Cerebellar nuclear complex (tissue), 1 donor: ENCODE data around the gene MYOM3.
"Not testable (repeated sequence)": the region's sequence is repeated elsewhere in the genome, so short reads cannot be mapped to it uniquely, and the experiment has no call there.

Experiments used
- DNase-seq, 2 experiments: peaks; one replicate each; lab custom pipeline; 2025; lab: John Stamatoyannopoulos, UW

Gene MYOM3

DNA sequence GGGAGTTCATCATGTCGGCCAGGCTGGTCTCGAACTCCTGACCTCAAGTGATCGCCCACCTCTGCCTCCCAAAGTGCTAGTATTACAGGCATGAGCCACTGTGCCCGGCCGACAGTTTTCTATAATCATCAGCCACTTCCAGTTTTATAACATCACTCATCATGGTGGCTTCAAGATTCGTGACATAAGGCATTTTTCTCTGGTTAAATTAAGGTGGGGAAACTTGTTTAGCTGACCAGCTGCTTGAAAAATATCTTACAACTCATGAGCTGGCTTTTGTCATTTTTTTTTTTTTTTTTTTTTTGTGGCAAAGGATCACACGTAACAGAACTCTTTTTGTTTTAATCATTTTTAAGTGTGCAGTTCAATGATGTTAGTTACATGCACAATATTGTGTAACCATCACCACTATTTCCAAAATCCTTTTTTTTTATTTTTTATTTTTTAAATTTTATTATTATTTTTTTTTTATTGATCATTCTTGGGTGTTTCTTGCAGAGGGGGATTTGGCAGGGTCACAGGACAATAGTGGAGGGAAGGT, 80.9 kb downstream of the MYOM3 start:
- DNase-seq: not testable (repeated sequence)

DNA sequence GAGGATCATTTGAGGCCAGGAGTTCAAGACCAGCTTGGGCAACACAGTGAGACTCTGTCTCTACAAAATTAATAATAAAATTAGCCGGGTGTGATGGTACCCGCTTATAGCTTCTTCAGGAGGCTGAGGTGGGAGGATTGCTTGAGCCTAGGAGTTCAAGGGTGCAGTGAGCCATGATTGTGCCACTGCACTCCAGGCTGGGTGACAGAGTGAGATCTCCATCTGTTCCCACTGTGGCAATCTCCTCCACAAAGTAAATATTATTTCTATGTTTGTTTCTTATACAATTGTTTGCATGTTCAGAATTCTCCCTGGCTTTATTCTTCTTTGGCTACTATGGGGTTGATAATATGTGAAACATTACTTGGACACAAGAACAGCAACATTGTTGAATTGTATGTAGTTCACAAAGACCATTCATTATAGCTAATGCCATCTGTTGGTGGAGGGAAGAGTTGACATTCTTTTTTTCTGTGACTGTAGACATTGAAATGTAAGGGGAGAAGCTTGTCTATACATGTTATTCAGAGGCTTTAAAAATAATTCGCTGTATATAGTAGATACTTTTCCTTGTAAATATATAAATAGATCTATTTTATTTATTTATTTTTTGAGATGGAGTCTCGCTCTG, 84.0 kb downstream of the MYOM3 start:
- no peak for DNase-seq

DNA sequence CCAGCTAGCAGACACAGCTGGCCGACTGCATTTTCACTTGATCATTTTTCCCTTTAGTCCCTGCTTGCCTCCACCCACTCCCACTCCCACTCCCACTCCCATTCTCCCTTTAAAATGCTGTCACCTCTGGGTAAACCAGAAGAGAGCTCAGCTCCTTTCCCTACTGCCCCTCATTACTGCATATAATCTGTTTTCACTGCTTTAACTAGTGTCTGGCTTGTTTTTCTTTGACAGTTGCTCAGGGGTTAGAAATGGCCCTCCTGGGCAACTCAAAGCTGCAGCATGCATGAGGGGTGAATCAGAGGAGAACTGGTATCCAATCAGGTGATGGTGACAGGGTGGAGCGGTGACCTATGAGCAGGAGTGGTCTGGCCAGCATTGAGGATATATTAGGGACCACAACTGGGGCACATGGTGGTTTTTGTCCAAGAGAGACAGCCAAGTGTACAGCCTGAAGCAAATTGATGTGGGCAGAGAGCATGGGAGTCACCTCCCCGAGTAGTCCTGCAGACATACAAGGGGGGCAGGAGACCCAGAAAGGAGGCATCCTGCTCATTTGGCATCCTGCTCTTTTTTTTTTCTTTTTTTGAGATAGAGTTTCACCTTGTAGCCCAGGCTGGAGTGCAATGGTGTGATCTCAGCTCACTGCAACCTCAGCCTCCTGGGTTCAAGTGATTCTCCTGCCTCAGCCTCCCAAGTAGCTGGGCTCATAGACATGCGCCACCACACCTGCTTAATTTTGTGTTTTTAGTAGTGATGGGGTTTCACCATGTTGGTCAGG, 89.2 kb downstream of the MYOM3 start:
- no peak for DNase-seq

DNA sequence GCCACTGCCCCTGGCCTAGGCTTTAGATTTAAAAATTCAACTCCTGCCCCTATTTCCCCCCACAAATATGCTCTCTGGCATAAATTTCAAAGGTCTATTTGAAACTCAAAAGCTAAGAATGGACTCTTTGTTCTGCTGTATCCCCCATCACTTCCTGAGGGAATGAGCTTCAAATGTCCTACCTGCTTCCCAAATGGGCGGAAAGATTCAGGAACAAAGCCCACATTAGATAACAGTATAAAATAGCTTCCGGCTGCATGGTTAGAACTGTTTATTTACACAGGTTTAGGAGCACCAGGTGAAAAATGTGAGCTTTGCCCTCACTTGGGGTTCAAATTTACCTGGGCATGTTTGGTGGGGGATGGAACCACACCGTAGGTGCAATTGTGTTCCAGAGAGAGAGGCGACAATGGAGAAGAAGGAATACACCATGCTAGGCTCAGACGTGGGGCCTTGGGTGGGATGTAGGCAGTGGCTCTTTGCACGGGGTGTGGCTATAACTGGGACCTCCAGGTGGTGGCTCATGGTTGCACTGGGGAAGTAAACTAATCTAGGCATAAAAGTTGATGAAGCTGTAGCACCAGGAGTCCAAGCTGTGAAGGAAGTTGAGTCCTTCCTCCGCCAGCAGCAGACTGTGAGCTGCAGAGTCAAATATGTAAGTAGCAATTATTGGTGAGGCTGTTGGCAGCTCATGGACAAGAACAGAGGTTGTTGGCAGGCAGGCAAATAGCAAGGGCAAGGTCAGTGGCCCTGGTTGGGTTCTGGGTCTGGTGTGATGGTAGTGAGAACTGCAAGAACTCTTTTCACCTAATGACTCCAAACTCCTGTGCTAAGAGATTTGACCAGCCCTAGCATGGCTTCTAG, 90.3 kb downstream of the MYOM3 start:
- no peak for DNase-seq

DNA sequence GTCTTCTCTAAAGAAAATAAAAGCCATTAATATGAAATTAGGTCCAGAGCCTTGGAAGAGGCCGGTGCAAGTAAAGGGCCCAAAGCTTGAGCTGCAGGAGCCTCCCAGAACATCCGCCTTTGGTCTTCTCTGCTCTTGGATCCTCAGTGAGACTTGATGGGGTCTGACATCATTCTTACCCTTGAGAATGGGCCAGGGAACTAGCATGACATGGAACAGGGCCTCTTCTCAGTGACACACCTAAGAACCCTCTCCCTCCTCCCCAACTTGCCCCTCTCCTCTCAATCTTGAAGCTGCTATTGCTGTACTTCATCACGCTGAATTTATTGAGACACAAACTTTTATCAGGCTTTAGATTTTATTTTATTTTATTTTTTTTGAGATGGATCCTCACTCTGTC, 91.5 kb downstream of the MYOM3 start:
- no peak for DNase-seq

DNA sequence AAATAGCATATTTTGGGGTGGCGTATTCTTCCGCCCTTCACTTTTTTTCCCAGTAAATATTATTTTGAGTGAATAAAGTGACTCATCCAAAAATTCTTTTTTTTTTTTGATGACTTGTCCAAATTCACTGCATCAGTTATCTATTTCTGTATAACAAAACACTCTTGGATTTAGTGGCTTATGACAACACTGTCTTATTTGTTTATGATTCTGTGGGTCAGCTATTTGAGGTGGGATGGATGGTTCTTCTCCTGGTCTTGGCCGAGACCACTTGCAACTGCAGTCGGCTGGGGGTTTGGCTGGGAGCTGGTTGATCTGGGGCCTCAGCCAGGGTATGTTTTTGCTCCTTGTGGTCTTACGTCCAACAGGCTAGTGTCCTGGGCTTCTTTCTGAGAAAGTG, 91.9 kb downstream of the MYOM3 start:
- no peak for DNase-seq

DNA sequence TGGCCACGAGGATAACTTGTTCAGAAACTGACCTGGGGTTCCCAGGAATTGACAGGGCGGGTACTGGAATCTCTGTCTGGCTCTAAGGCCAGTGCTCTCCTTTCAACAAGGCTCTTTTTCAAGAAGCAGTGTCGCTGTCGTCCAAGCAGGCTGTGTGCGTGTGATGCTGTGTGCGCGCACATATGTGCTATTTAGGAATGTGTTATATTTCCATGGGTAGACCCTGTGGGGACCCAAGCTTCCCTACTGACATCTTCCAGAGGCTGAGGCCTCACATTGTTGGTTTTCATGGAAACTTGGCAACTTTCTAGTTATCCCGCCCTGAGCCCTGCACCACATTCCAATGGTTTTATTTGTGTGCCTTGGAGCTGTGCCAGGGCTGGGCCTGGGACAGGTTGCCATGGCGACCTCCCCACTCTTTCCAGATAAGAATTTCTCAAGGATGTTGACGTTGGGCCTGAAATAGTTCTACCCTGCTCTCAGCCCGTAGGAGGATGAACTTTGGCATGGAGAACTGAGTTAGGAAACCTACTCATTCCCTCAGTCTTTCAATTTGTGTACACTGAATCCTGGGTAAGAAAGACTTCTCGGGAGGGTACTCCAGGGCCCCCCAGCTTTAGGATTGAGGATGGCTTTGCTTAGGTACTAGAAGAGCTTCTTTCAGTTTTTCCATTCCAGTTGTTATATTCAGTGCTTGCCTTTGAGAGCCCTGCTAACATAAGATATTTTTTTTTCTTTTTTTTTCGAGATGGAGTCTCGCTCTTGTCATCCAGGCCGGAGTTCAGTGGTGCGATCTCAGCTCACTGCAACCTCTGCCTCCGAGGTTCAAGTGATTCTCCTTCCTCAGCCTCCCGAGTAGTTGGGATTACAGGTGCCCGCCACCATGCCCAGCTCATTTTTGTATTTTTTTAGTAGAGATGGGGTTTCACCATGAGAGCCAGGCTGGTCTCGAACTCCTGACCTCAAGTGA, 93.0 kb downstream of the MYOM3 start:
- DNase-seq: no peak

DNA sequence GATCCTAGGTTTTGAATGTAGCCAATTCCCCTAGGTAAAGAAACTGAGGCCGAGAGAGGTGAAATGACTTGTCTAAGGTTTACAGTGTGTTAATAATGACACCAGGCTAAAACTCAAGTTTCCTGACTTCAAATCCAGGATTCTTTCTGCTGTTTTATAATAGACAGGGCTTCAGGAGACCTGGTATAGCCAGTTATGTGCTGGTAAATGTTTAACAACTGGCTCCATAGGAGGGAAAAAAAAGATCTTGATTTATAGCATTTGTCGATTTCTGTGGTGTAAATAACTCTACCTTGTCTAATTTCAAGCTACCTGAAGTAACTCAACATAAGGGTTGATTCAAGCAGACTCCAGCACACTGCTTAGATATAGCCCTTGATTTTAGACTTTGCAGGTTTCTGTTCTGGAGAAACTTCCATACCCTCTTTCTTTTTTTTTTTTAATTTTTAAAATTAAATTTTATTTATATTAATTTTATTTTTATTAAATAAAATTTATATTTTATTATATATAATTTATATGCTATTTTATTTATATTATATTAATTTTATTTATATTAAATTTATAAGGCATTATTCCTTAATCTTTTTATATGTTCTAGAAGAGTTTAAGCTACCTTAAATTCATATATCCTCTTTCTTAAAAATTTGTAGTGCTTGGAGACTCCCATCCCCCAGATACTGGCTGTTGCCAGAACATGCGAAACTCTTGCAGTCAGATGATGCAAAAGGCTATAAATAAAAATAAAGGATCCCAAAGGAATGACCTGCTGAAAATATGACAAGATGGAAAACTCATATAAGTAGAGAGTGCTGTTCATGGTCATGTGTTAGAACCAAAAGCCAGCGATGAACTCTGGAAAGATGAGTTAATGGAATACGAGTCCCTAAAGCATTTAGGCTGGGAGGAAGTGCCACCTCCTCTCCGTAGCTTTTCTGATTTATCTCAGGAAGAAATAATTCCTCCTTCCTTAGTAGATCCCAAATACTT, 96.4 kb downstream of the MYOM3 start:
- no peak for DNase-seq

DNA sequence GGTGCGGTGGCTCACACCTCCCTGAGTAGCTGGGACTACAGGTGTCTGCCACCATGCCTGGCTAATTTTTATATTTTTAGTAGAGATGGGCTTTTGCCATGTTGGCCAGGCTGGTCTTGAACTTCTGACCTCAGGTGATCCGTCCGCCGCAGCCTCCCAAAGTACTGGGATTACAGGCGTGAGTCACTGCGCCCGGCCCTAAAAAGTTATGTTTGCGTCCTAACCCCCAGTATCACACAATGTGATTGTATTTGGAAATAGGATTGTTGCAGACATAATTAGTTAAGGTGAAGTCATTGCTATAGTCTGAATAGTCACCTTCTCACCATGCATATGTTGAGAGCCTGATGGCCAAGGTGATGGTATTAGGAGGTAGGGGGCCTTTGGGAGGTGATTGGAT, 99.1 kb downstream of the MYOM3 start:
- DNase-seq: not testable (repeated sequence)

DNA sequence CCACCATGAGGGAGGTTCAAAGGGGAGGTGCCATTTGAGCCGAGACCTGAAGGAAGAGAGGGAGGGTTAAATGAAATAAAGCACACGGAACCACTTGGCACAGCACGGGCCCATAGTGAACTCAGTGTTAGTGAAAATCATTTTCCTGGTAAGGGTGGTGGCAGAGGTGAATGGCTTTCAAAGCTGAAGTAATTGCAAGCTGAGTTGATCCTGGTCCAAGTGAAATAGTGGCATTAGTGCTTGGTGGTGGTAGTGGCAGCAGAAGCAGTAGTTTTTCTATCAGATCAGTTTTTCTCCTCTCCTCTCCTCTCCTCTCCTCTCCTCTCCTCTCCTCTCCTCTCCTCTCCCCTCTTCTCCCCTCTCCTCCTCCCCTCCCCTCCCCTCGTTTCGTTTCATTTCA, 101.3 kb downstream of the MYOM3 start:
- DNase-seq: no peak

DNA sequence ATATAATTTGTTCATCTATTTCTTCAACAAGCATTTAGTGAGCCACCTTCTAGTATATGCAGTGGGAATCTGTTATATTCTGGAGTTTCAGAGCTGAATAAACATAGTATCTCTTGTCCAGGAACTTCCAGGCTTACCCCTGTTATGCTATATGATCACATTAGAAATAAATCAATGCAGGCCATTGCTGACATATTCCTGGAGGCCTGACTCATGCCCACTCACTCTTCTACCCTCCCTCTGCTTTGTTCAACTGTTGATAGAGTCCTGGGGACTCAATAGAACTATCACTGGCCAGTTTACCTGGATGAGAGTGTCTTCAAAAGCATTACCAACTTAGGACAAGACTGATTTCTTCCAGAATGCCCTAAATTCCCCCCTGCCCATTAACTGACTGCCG, 102.5 kb downstream of the MYOM3 start:
- no peak for DNase-seq

DNA sequence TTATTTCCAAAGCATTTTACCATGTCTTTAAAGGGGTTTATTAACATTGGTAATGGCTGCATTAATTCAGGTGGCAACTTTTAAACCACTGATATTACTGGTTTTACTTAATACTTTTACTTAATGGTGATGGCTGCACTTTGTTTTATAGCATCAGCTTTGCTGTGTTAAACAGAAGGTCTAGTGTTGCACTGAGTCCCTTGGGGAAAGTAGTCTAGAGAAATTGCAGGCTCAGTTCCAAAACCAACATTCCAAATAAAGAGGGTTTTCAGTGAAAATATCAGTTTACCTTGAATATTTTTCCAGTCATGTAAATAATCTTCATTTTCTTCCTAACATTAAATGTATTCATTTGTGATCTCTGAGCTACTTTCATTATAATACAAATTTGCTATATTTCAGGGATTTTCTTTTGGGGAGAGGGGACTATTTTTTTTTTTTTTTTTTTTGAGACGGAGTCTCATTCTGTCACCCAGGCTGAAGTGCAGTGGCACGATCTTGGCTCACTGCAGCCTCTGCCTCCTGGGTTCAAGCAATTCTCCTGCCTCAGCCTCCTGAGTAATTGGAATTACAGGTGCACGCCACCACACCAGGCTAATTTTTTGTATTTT, 103.3 kb downstream of the MYOM3 start:
- not testable (repeated sequence) for DNase-seq

DNA sequence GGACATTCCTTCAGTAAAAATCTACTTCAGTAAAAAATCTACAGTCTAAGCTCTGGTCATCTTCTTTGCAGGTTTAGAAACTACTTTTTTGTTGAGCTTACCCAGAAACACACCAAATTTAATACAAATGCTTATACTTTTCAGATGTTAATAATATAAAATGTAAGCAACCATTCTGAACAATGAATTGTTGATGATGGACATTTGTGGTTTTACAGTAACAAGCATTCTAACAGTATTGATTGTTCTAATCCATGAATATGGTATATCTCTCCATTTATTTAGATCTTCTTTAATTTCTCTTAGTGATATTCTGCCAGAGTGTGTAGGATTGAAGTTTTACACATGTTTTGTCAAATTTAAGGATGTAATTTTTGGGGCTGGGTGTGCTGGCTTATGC, 104.9 kb downstream of the MYOM3 start:
- DNase-seq: no peak
